ENCODE measurements around the gene TGFB1I1. TPM values are rescaled to one million over a fixed set of nuclear protein-coding genes. Genes with fewer than 3 reads are reported as not detected.
"Not testable (repeated sequence)": the region's sequence is repeated elsewhere in the genome, so short reads cannot be mapped to it uniquely, and the experiment has no call there.

TGFB1I1 gene
- total RNA-seq, 2 experiments from 2014 or later = 0.12 TPM; not detected in 1

- Mint-ChIP-seq H3K4me3 (peak overlapping the region; percentile 78), H3K27me3 (ENCODE audit: low read depth) (peaks cover 22% of the 10 kb centered on the region), H3K36me3 (ENCODE audit: low read depth) (no peaks in the 10 kb centered on the region), H3K4me1 (ENCODE audit: low read depth) (peaks cover 16% of the 10 kb centered on the region), H3K27ac (no peak overlapping the region), H3K9me3 (no peaks in the 10 kb centered on the region)
- DNase-seq = no peak
- intact Hi-C loops (cut with micrococcal nuclease) = loop anchor here (2.0 kb wide), 2 partner anchors 33 to 225 kb away; partner anchors contain the start of gene RUSF1
- CTCF ChIA-PET = interaction anchor here (1.7 kb wide), 1 partner anchor 15 kb away, joined by 4 read pairs; no protein-coding TSS in a partner anchor
These were observed 4.0 kb downstream of the TGFB1I1 start for GRCh38 chr16:31475946-31476302.

GRCh38 chr16:31476303-31477219 is 4.6 kb downstream of the TGFB1I1 start:
- Mint-ChIP-seq H3K4me3 (peak overlapping the region; percentile 78), H3K27ac (no peak overlapping the region), H3K9me3 (no peaks in the 10 kb centered on the region), H3K36me3 (ENCODE audit: low read depth) (no peaks in the 10 kb centered on the region), H3K27me3 (ENCODE audit: low read depth) (peaks cover 18% of the 10 kb centered on the region), H3K4me1 (ENCODE audit: low read depth) (peaks cover 16% of the 10 kb centered on the region)
- peak; percentile 93 for DNase-seq
- intact Hi-C loops (cut with micrococcal nuclease) = loop anchor here (1.0 to 2.0 kb wide), 3 partner anchors 17 to 224 kb away; partner anchors contain the start of genes ARMC5 and RUSF1
- CTCF ChIA-PET = interaction anchor here (1.3 kb wide), 1 partner anchor 16 kb away, joined by 6 read pairs; no protein-coding TSS in a partner anchor

- CTCF ChIA-PET = interaction anchor here (1.3 kb wide), 1 partner anchor 17 kb away, joined by 6 read pairs; no protein-coding TSS in a partner anchor
- peaks cover 14% of the 10 kb centered on the region for H3K4me1 Mint-ChIP-seq (ENCODE audit: low read depth)
- intact Hi-C loops (cut with micrococcal nuclease) = loop anchor here (1.0 to 2.0 kb wide), 3 partner anchors 18 to 223 kb away; partner anchors contain the start of genes ARMC5 and RUSF1
- H3K9me3 Mint-ChIP-seq = no peaks in the 10 kb centered on the region
- DNase-seq = peak; percentile 32
- H3K27ac Mint-ChIP-seq = no peak overlapping the region
- peaks cover 16% of the 10 kb centered on the region for H3K27me3 Mint-ChIP-seq (ENCODE audit: low read depth)
- peak overlapping the region; percentile 66 for H3K4me3 Mint-ChIP-seq
- no peaks in the 10 kb centered on the region for H3K36me3 Mint-ChIP-seq (ENCODE audit: low read depth)
These were observed 5.6 kb downstream of the TGFB1I1 start for GRCh38 chr16:31477220-31478216.

- DNase-seq = no peak
- CTCF ChIA-PET = interaction anchor here (1.4 kb wide), 1 partner anchor 18 kb away, joined by 4 read pairs; no protein-coding TSS in a partner anchor
- no peaks in the 10 kb centered on the region for H3K36me3 Mint-ChIP-seq (ENCODE audit: low read depth)
- peaks cover 14% of the 10 kb centered on the region for H3K4me1 Mint-ChIP-seq (ENCODE audit: low read depth)
- no peaks in the 10 kb centered on the region for H3K9me3 Mint-ChIP-seq
- intact Hi-C loops (cut with micrococcal nuclease) = no loop called here
- no peak overlapping the region for H3K4me3 Mint-ChIP-seq
- no peak overlapping the region for H3K27ac Mint-ChIP-seq
- peaks cover 8% of the 10 kb centered on the region for H3K27me3 Mint-ChIP-seq (ENCODE audit: low read depth)
These were observed 7.0 kb downstream of the TGFB1I1 start for GRCh38 chr16:31478956-31479355.

- no peak overlapping the region for H3K4me3 Mint-ChIP-seq
- no peak overlapping the region for H3K27ac Mint-ChIP-seq
These were observed 7.8 kb downstream of the TGFB1I1 start for GRCh38 chr16:31479751-31480150.

GRCh38 chr16:31480851-31481536 is 9.0 kb downstream of the TGFB1I1 start:
- no peak overlapping the region for H3K27ac Mint-ChIP-seq
- DNase-seq = no peak
- H3K4me3 Mint-ChIP-seq = no peak overlapping the region
- CTCF ChIA-PET = no interaction called here
- intact Hi-C loops (cut with micrococcal nuclease) = no loop called here
- peaks cover 14% of the 10 kb centered on the region for H3K4me1 Mint-ChIP-seq (ENCODE audit: low read depth)
- peaks cover 5% of the 10 kb centered on the region for H3K27me3 Mint-ChIP-seq (ENCODE audit: low read depth)
- H3K9me3 Mint-ChIP-seq = no peaks in the 10 kb centered on the region
- no peaks in the 10 kb centered on the region for H3K36me3 Mint-ChIP-seq (ENCODE audit: low read depth)

More at GRCh38 chr16:31479751-31480150, 7.8 kb downstream of the TGFB1I1 start:
- CTCF ChIA-PET = interaction anchor here (1.4 kb wide), 1 partner anchor 19 kb away, joined by 4 read pairs; no protein-coding TSS in a partner anchor
- peaks cover 8% of the 10 kb centered on the region for H3K27me3 Mint-ChIP-seq (ENCODE audit: low read depth)
- peaks cover 14% of the 10 kb centered on the region for H3K4me1 Mint-ChIP-seq (ENCODE audit: low read depth)
- DNase-seq = no peak
- H3K36me3 Mint-ChIP-seq (ENCODE audit: low read depth) = no peaks in the 10 kb centered on the region
- intact Hi-C loops (cut with micrococcal nuclease) = no loop called here
- no peaks in the 10 kb centered on the region for H3K9me3 Mint-ChIP-seq

- H3K27me3 Mint-ChIP-seq (ENCODE audit: low read depth) = no peaks in the 10 kb centered on the region
- H3K9me3 Mint-ChIP-seq = no peaks in the 10 kb centered on the region
- no peak within 1 kb of the TSS for H3K4me3 Mint-ChIP-seq
- no peaks in the 10 kb centered on the region for H3K36me3 Mint-ChIP-seq (ENCODE audit: low read depth)
- intact Hi-C loops (cut with micrococcal nuclease) = no loop called here
- peaks cover 5% of the 10 kb centered on the region for H3K4me1 Mint-ChIP-seq (ENCODE audit: low read depth)
- DNase-seq = no peak
- H3K27ac Mint-ChIP-seq = no peak within 1 kb of the TSS
- CTCF ChIA-PET = no interaction called here
These were observed 11.1 kb downstream of the TGFB1I1 start, which contains the start of gene SLC5A2 for GRCh38 chr16:31483081-31483480. TSS of gene SLC5A2 (plus strand) at chr16:31483123. CDS start at chr16:31483137, 14 bp downstream.

- H3K9me3 Mint-ChIP-seq; H3K4me1 Mint-ChIP-seq (ENCODE audit: low read depth); DNase-seq; H3K27ac Mint-ChIP-seq; intact Hi-C loops (cut with micrococcal nuclease); H3K4me3 Mint-ChIP-seq; CTCF ChIA-PET; H3K36me3 Mint-ChIP-seq (ENCODE audit: low read depth); H3K27me3 Mint-ChIP-seq (ENCODE audit: low read depth): not testable (repeated sequence)
These were observed 12.1 kb downstream of the TGFB1I1 start for GRCh38 chr16:31484048-31484447.

GRCh38 chr16:31484491-31485171 is 12.7 kb downstream of the TGFB1I1 start:
- peaks cover 2% of the 10 kb centered on the region for H3K36me3 Mint-ChIP-seq (ENCODE audit: low read depth)
- DNase-seq = no peak
- H3K4me1 Mint-ChIP-seq (ENCODE audit: low read depth) = peaks cover 6% of the 10 kb centered on the region
- CTCF ChIA-PET = interaction anchor here (0.6 kb wide), 1 partner anchor 21 kb away, joined by 3 read pairs; no protein-coding TSS in a partner anchor
- H3K27ac Mint-ChIP-seq = no peak overlapping the region
- intact Hi-C loops (cut with micrococcal nuclease) = no loop called here
- no peaks in the 10 kb centered on the region for H3K27me3 Mint-ChIP-seq (ENCODE audit: low read depth)
- no peak overlapping the region for H3K4me3 Mint-ChIP-seq
- no peaks in the 10 kb centered on the region for H3K9me3 Mint-ChIP-seq

GRCh38 chr16:31485571-31485970 is 13.6 kb downstream of the TGFB1I1 start:
- CTCF ChIA-PET = interaction anchor here (0.6 to 1.0 kb wide), 3 partner anchors 15 to 28 kb away, joined by 3 to 5 read pairs (median 3); no protein-coding TSS in a partner anchor
- H3K4me3 Mint-ChIP-seq = no peak overlapping the region
- H3K9me3 Mint-ChIP-seq = no peaks in the 10 kb centered on the region

GRCh38 chr16:31486045-31486444 is 14.1 kb downstream of the TGFB1I1 start:
- H3K36me3 Mint-ChIP-seq (ENCODE audit: low read depth) = peaks cover 2% of the 10 kb centered on the region
- no peak for DNase-seq
- H3K27ac Mint-ChIP-seq = no peak overlapping the region
- H3K4me3 Mint-ChIP-seq = no peak overlapping the region
- H3K27me3 Mint-ChIP-seq (ENCODE audit: low read depth) = no peaks in the 10 kb centered on the region
- H3K4me1 Mint-ChIP-seq (ENCODE audit: low read depth) = peaks cover 6% of the 10 kb centered on the region
- CTCF ChIA-PET = interaction anchor here (1.0 kb wide), 2 partner anchors 14 to 28 kb away, joined by 3 to 5 read pairs; no protein-coding TSS in a partner anchor
- H3K9me3 Mint-ChIP-seq = no peaks in the 10 kb centered on the region
- intact Hi-C loops (cut with micrococcal nuclease) = no loop called here

More at GRCh38 chr16:31485571-31485970, 13.6 kb downstream of the TGFB1I1 start:
- H3K27ac Mint-ChIP-seq = no peak overlapping the region
- H3K4me1 Mint-ChIP-seq (ENCODE audit: low read depth) = peaks cover 6% of the 10 kb centered on the region
- H3K36me3 Mint-ChIP-seq (ENCODE audit: low read depth) = peaks cover 2% of the 10 kb centered on the region
- intact Hi-C loops (cut with micrococcal nuclease) = no loop called here
- no peak for DNase-seq
- no peaks in the 10 kb centered on the region for H3K27me3 Mint-ChIP-seq (ENCODE audit: low read depth)
